Activated CD8-positive, alpha-beta memory T cell treated with anti-CD3 and anti-CD28 coated beads, Interleukin-2, amount 50 U/mL, for 24 hours (primary cell): ENCODE measurements around the gene PDE4B.
"Not testable (repeated sequence)": the region's sequence is repeated elsewhere in the genome, so short reads cannot be mapped to it uniquely, and the experiment has no call there.

ENCODE experiments used
- DNase-seq: peaks from one replicate; pipeline ENCODE4 v3.0.0-alpha.2; 2020; ENCODE audit errors: extremely low read depth

The PDE4B gene

GRCh38 chr1:66055092-66055491, 262.4 kb downstream of the PDE4B start:
- no peak for DNase-seq

GRCh38 chr1:66057448-66057847, 264.8 kb downstream of the PDE4B start:
- not testable (repeated sequence) for DNase-seq

DNA sequence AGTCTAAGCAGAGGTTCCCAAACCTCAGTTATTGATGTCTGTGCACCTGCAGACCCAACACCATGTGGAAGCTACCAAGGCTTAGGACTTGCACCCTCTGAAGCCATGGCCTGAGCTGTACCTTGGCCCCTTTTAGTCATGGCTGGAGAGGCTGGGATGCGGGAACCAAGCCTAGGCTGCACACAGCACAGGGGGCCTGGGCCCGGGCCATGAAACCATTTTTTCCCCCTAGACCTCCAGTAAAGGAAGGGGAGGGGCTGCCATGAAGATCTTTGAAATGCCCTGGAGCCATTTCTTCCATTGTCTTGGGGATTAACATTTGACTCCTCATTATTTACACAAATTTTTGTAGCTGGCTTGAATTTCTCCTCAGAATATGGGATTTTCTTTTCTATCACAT, 265.9 kb downstream of the PDE4B start:
- DNase-seq, result no peak

- DNase-seq, result not testable (repeated sequence)
These were observed 274.5 kb downstream of the PDE4B start for GRCh38 chr1:66067219-66067618.

GRCh38 chr1:66069976-66070876, 277.5 kb downstream of the PDE4B start:
- no peak for DNase-seq

- no peak for DNase-seq
These were observed 280.7 kb downstream of the PDE4B start for GRCh38 chr1:66073388-66073787.

DNA sequence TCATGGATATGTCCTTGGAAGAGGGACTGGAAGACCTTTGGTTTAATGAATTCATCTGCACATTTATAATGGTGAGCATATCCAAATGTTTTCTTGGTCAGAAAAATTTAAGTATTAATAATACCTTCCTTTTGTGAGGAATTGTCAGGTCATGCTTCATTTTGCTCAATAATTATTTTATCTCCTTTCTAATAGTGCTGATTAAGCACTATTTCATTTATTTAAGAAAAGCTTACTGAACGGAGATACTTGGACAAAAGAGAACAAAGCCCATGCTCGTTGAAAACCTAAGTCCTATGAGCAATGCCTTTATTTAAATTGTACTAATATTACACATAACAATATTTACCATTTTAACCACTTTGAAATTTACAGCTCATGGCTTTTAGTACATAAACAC, 281.5 kb downstream of the PDE4B start:
- no peak for DNase-seq

GRCh38 chr1:66078412-66078811, 285.7 kb downstream of the PDE4B start:
- DNase-seq, result no peak

DNA sequence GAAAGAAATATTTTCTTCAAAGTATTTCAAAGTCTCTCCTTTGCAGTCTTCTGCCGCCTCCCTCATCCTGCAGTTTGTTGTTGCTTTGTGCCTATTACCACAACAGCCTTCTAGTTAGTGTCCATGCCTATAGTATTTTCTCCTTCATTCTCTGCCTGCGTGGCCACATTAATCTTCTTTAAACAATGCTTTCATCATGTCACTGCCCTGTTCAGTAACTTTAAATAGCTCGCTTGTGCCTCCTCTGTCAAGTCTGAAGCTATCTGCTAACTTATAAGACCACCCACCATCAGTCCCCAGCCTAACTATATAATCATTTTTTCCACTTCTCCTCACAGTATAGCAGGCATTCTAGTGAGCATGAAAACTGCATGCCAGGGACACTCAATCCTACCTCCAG, 290.3 kb downstream of the PDE4B start:
- DNase-seq, result no peak

DNA sequence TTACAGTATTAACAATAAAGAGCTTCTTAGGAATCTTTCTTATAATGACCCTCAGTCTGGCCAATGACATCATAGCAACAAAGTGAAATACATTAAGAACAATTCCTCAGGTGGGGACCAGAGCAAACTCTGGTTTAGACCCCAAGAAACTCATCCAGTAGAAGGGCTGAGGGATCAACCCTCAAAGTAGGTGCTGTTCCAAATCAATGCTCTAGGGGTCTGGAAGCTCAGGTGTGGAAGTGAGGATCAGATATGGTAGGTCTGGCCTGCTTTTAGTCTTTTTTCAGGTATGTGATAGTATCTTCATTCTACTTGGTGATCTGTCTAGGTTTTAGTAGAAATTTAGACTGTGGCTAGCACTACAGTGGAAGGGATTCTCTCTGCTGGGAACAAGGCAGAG, 291.7 kb downstream of the PDE4B start:
- no peak for DNase-seq

DNA sequence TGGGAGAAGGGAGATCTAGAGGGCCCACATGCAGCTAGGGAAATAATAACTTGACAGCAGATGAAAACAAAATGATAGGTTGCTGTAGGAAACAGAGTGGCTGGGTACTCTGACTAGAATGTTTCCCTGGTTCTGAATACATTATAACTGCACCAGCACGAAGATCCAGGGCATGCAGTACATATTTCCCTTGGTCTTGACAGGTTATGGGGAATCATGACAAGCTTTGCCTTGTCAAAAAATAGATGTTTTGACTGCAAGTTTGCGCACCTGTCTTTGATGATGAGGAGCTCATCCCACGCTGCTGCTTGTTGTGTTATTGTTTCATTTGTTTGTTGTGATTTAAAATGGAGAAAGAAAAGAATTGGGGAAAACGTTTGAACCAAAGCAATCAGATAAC, 292.9 kb downstream of the PDE4B start:
- no peak for DNase-seq

DNA sequence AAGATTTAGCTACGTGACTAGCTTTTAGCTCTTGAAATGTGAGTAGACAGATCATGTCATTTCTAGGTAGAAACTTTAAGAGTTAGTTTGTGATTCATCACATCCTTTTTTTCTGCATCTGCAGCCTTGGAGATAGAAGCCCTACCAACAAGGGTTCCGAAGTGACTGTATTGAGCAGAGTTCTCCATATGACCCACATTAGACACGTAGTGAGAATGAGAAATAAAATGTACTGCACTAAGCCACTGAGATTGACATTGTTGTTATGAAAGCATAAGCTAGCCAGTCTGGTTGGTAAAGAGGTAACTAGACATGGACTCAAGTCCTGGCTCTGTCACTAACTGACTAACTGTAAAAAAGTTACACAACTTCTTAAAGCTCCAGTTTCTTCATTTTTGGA, 296.1 kb downstream of the PDE4B start:
- no peak for DNase-seq

DNA sequence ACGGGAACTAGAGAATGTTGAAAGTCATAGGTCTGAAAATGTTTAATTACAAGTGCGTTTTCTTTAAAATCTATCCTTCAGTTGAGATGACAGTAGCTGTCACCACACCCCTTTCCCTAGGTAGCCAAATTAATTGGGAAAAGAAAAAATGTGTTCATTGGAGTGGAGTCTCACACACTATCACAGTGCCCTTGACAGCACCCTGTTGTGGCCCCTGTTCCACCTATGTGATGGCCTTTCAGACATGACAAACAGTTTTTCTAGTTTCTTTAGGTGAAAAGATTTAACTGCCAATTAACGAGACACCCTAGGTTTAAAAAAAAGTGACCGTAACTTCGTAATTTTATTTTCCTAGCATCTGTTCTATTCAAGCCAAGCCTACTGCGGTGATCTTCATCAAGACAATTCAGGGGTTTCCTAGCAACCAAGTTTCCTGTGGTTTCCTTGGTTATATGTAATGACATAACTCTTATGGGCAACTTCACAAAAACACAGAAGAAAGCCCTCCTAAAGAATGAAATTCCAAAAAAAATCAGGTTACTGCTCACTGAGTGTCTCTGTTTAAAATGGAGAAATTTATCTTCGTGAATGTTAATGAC, 298.3 kb downstream of the PDE4B start:
- no peak for DNase-seq

DNA sequence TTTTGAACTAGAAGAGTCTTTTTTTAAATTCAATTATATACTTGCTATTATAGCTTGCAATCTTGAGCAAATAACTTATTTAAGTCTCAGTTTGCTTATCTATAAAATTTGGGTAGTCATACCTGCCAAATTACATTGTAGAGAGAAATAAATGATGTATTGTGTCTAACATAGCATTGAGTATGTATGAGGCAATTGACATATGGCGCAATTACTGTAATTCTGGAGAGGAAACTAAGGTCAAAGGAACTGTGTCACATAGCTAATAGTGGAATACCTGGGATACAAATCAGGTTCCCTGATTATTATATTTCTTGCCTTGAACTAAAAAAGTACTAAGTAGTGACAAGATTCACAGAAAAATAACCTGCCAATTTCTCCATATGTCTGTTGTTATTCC, 302.5 kb downstream of the PDE4B start:
- DNase-seq, result no peak

- not testable (repeated sequence) for DNase-seq
These were observed 308.3 kb downstream of the PDE4B start for GRCh38 chr1:66100959-66101358.

- DNase-seq, result not testable (repeated sequence)
These were observed 311.4 kb downstream of the PDE4B start for GRCh38 chr1:66104076-66104475.

- DNase-seq, result no peak
These were observed 315.9 kb downstream of the PDE4B start for GRCh38 chr1:66108624-66109023.

DNA sequence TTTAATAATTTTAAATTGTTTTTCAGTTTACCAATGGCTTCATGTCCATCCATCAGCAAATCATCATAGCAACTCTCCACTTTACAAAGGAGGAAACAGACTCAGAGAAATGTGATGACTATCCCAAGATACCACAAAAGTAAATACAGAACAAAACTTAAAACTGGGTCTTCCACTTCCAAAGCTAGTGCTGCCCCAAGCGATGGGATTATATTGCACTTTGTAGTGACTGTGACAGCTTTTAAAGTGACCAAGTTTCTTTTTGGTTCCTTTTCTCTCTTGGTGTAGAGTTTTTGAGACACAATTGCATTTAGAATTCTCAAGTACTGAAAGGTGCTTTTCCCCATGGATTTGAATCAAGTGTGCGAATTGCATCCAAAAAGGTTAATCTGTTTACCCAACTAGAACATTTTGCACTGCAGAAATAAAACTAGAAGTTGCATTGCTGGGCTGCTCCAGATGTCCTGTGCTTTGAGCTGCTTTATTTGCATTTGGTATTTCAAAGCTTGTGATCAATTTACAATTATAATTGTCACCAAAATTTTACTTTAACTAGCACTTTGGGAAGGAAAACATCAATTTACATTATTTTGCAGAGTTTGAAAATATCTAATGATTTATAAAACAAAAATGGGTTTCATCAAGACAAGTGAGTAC, 320.2 kb downstream of the PDE4B start:
- DNase-seq, result no peak

- no peak for DNase-seq
These were observed 326.5 kb downstream of the PDE4B start for GRCh38 chr1:66119148-66119547.

- no peak for DNase-seq
These were observed 332.0 kb downstream of the PDE4B start for GRCh38 chr1:66124670-66125069.

GRCh38 chr1:66128641-66129040, 335.9 kb downstream of the PDE4B start:
- not testable (repeated sequence) for DNase-seq

- DNase-seq, result no peak
These were observed 339.6 kb downstream of the PDE4B start for GRCh38 chr1:66132324-66132723.

DNA sequence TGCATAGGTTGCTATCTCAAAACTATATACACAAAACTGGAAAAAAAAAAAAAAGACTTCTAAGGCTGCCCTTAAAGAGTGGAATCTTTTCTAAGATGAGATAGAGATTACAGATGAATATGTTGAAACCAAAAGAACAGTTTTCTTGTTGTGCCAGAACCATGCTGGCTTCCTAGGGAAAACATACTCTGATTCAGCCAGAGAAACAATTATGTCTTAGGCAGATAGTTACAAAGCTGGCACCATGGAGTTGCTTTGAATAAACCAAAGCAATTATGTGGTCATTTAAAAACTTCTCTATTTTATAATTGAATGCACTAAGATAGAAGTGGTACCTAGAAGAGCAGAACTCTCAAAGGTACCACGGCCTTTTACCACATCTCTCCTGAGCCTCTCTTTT, 341.3 kb downstream of the PDE4B start:
- DNase-seq, result no peak
